ENCODE measurements around the gene COMP. TPM values are rescaled to one million over a fixed set of nuclear protein-coding genes. Genes with fewer than 3 reads are reported as not detected.

Gene COMP
- total and polyA plus RNA-seq, 10 of the 15 experiments (the other 5 are each of a cell fraction or from before 2014, with no cell fraction given), result 0.17 TPM; not detected in 9

- no peak for TF ChIP-seq NFYA (IDR thresholded peaks at IDR 0.05; ENCODE audit: borderline replicate concordance, low read depth, low read length)
- no peak for TF ChIP-seq HDGF (IDR thresholded peaks at IDR 0.05)
- TF ChIP-seq NFXL1 (IDR thresholded peaks at IDR 0.05; ENCODE audit: borderline replicate concordance), result no peak
- TF ChIP-seq BMI1 (IDR thresholded peaks at IDR 0.05; ENCODE audit: borderline replicate concordance), result no peak
- TF ChIP-seq CUX1 (IDR thresholded peaks at IDR 0.05; ENCODE audit: insufficient replicate concordance, low read depth, low read length), result no peak
- no peak for TF ChIP-seq PAX5 (IDR thresholded peaks at IDR 0.05; ENCODE audit: borderline replicate concordance, low read depth, low read length)
- no peak for TF ChIP-seq CHD4 (IDR thresholded peaks at IDR 0.05)
Measured at GRCh38 chr19:18777301-18778075, 13.6 kb downstream of the COMP start (continued).

- FAIRE-seq (no peak), ATAC-seq (no peak), DNase-seq (ENCODE audit: low read depth, low spot score) (no peak)
- H4K20me1 ChIP-seq (ENCODE audit: control insufficient read depth, insufficient read depth), result no peaks in the 10 kb centered on the region
- intact Hi-C loops (cut with micrococcal nuclease; ENCODE audit: unreplicated experiment) (no loop called here), in situ Hi-C loops (cut with MboI) (no loop called here)
- SMC1A ChIA-PET (ENCODE audit: uncharacterized antibody, unreplicated experiment), result no interaction called here
- no peak overlapping the region for H3K4me3 ChIP-seq
- H2AFZ ChIP-seq (ENCODE audit: control insufficient read depth, low read depth, low read length), result no peak overlapping the region
- H3K27me3 ChIP-seq (replicated peaks in 1 of 2; ENCODE audit: control insufficient read depth in 2 of 2, insufficient read depth in 2 of 2, low read length in 1 of 2), result no peaks in the 10 kb centered on the region; a peak in 1 of 4 replicates
- CTCF ChIA-PET, result no interaction called here
- H3K9ac ChIP-seq (ENCODE audit: control insufficient read depth, insufficient read depth, low read length), result no peak overlapping the region
- no peaks in the 10 kb centered on the region for H3K4me1 ChIP-seq (ENCODE audit: control insufficient read depth, insufficient read depth, low read length)
- 27% methylated on average over 12 of the region's 12 CpGs for WGBS (ENCODE audit: insufficient coverage, insufficient replicate concordance, low lambda C conversion rate, missing lambda C conversion rate)
- BruUV-seq (replicated peaks), result no TSS peak
- TF ChIP-seq FOXK2 (IDR thresholded peaks at IDR 0.05), result no peak
- no peak for TF ChIP-seq EGR1 (IDR thresholded peaks at IDR 0.05; ENCODE audit: borderline replicate concordance in 1 of 2, low read depth in 2 of 2, low read length in 2 of 2)
- no peak for TF ChIP-seq ZBED1 (IDR thresholded peaks at IDR 0.05; ENCODE audit: borderline replicate concordance)
- no peak for TF ChIP-seq SMAD1 (IDR thresholded peaks at IDR 0.05; ENCODE audit: low read depth, partially characterized antibody)
- H3K4me2 ChIP-seq (ENCODE audit: control insufficient read depth, insufficient read depth), result no peak overlapping the region
- no peaks in the 10 kb centered on the region for H3K36me3 ChIP-seq (ENCODE audit: control insufficient read depth in 2 of 2, insufficient read depth in 2 of 2, low read length in 1 of 2)
- no peak overlapping the region for H3K27ac ChIP-seq (ENCODE audit: control insufficient read depth, insufficient read depth)
- H3K9me3 ChIP-seq (replicated peaks; ENCODE audit: control insufficient read depth, insufficient read depth, low read length), result no peaks in the 10 kb centered on the region
- POLR2A ChIA-PET, result no interaction called here
- RAD21 ChIA-PET (ENCODE audit: unreplicated experiment), result no interaction called here
- no peaks in the 10 kb centered on the region for H3K79me2 ChIP-seq (ENCODE audit: control insufficient read depth, insufficient read depth, low read length)
Measured at GRCh38 chr19:18776736-18777135, 14.4 kb downstream of the COMP start.

Measured in GM12878 (cell line).